ENCODE data around the gene GAB4.

- TF ChIP-seq REST (IDR thresholded peaks at IDR 0.05; ENCODE audit: insufficient read depth in 1 of 2, low read depth in 2 of 2, low read length in 2 of 2) = no peak
- no peak for TF ChIP-seq TAF1 (IDR thresholded peaks at IDR 0.05; ENCODE audit: borderline replicate concordance, insufficient read depth, low read length)
- TF ChIP-seq POLR2AphosphoS5 (IDR thresholded peaks at IDR 0.05; ENCODE audit: low read depth, low read length) = no peak
- no peak for TF ChIP-seq SIN3A (IDR thresholded peaks at IDR 0.05; ENCODE audit: borderline replicate concordance, insufficient read depth, low read length)
Measured at GRCh38 chr22:16988257-16988656, 19.8 kb downstream of the GAB4 start.
